HL-60 (cell line): ENCODE results near the gene STUM.

ENCODE experiments used
- GABPA ChIP-seq: IDR thresholded peaks from 2 replicates; pipeline ENCODE4 v1.6.1; 2012; ENCODE audit warnings: low read depth
- POLR2AphosphoS5 ChIP-seq: IDR thresholded peaks from 2 replicates; pipeline ENCODE4 v1.6.1; 2012; ENCODE audit warnings: low read depth
- SPI1 ChIP-seq: IDR thresholded peaks from 2 replicates; pipeline ENCODE4 v1.6.1; 2012; ENCODE audit warnings: low read depth, mild to moderate bottlenecking, borderline replicate concordance
- TF ChIP-seq, protein P1 (sequence below): IDR thresholded peaks from one replicate; pipeline ENCODE4 v1.5.1; 2011; ENCODE audit warnings: low read length, control low read depth, inconsistent platforms; ENCODE audit not compliant: insufficient read depth
- TF ChIP-seq, protein P2 (sequence below): IDR thresholded peaks from 2 replicates; pipeline ENCODE4 v1.6.1; 2012; ENCODE audit warnings: low read depth; ENCODE audit not compliant: insufficient replicate concordance

DNA sequence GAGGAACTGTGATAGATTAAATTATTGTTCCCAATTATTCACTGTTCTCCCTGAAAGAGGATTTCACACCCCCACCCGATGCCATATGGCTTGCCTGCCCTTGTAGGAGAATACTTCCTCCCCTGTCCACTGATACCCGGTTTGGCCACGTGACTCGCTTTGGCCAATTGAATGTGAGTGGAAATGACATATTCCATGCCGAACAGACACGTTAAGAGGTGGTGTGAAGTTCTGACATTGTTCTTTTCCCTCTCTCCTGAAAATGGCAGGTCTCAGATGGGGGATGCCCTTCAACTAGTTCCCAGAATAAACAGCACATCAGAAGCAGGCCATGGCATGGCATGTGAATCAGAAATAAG, 5.3 kb downstream of the STUM start:
- TF ChIP-seq POLR2AphosphoS5 (no peak), GABPA (no peak), SPI1 (no peak)
- TF ChIP-seq, protein P1, sequence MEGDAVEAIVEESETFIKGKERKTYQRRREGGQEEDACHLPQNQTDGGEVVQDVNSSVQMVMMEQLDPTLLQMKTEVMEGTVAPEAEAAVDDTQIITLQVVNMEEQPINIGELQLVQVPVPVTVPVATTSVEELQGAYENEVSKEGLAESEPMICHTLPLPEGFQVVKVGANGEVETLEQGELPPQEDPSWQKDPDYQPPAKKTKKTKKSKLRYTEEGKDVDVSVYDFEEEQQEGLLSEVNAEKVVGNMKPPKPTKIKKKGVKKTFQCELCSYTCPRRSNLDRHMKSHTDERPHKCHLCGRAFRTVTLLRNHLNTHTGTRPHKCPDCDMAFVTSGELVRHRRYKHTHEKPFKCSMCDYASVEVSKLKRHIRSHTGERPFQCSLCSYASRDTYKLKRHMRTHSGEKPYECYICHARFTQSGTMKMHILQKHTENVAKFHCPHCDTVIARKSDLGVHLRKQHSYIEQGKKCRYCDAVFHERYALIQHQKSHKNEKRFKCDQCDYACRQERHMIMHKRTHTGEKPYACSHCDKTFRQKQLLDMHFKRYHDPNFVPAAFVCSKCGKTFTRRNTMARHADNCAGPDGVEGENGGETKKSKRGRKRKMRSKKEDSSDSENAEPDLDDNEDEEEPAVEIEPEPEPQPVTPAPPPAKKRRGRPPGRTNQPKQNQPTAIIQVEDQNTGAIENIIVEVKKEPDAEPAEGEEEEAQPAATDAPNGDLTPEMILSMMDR, result no peak
- TF ChIP-seq, protein P2, sequence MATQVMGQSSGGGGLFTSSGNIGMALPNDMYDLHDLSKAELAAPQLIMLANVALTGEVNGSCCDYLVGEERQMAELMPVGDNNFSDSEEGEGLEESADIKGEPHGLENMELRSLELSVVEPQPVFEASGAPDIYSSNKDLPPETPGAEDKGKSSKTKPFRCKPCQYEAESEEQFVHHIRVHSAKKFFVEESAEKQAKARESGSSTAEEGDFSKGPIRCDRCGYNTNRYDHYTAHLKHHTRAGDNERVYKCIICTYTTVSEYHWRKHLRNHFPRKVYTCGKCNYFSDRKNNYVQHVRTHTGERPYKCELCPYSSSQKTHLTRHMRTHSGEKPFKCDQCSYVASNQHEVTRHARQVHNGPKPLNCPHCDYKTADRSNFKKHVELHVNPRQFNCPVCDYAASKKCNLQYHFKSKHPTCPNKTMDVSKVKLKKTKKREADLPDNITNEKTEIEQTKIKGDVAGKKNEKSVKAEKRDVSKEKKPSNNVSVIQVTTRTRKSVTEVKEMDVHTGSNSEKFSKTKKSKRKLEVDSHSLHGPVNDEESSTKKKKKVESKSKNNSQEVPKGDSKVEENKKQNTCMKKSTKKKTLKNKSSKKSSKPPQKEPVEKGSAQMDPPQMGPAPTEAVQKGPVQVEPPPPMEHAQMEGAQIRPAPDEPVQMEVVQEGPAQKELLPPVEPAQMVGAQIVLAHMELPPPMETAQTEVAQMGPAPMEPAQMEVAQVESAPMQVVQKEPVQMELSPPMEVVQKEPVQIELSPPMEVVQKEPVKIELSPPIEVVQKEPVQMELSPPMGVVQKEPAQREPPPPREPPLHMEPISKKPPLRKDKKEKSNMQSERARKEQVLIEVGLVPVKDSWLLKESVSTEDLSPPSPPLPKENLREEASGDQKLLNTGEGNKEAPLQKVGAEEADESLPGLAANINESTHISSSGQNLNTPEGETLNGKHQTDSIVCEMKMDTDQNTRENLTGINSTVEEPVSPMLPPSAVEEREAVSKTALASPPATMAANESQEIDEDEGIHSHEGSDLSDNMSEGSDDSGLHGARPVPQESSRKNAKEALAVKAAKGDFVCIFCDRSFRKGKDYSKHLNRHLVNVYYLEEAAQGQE, result no peak
